ENCODE results near the gene CDC5L. TPM values are rescaled to one million over a fixed set of nuclear protein-coding genes. Genes with fewer than 3 reads are reported as not detected.

The CDC5L gene
- total RNA-seq, 4 donors from 2014 or later = 16.7 to 20.1 (median 17.3) TPM

DNA sequence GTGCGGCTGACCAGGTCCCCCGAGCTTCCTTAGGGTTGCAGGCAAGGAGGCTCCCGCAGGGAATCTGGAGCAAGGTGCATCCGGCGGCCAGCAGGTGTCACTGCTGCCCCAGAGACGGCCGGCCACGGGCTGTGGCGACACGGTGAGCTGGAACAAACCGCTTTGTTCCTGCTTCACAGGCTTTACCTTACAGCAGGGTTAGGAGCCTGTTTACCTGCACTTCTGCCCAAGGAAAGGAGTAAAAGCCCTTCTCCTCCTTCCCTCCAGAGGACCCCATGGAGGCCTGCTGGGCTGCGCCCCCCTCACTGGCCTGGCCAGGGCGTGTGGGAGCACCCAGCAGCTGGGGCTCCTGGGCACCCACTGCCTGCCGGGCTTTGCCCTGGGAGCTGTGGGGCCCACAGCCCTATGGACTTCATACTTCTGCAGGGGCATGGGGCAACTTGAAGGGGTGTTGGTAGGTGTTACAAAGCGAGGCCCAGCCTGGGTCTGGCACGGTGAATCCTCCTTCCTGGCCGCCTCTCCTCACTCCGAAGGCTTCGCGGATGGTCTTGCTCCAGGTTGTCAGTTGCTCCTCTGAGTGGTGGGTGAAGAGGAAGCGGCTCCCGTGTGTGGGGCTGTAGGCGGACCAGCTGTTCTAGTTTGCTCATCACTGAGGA lies 88.4 kb downstream of the CDC5L start:
- H3K27me3 ChIP-seq = no peaks in the 10 kb centered on the region
- WGBS, 2 donors = 46 to 52% methylated on average over 20 to 22 of the region's 23 CpGs
- no peak overlapping the region for H3K4me3 ChIP-seq
- TF ChIP-seq POLR2A (IDR thresholded peaks at IDR 0.05) (no peak), EP300 (IDR thresholded peaks at IDR 0.05) (peak in 1 of 2 donors; percentile 42)
- TF ChIP-seq, protein P1, sequence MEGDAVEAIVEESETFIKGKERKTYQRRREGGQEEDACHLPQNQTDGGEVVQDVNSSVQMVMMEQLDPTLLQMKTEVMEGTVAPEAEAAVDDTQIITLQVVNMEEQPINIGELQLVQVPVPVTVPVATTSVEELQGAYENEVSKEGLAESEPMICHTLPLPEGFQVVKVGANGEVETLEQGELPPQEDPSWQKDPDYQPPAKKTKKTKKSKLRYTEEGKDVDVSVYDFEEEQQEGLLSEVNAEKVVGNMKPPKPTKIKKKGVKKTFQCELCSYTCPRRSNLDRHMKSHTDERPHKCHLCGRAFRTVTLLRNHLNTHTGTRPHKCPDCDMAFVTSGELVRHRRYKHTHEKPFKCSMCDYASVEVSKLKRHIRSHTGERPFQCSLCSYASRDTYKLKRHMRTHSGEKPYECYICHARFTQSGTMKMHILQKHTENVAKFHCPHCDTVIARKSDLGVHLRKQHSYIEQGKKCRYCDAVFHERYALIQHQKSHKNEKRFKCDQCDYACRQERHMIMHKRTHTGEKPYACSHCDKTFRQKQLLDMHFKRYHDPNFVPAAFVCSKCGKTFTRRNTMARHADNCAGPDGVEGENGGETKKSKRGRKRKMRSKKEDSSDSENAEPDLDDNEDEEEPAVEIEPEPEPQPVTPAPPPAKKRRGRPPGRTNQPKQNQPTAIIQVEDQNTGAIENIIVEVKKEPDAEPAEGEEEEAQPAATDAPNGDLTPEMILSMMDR (IDR thresholded peaks at IDR 0.05) = peak; percentile 85 to 96 (median 91)
- H3K27ac ChIP-seq = peak overlapping the region in 1 of 4 donors; percentile 62
- H3K9me3 ChIP-seq = no peaks in the 10 kb centered on the region
- peaks cover 0 to 39% (median 2%) of the 10 kb centered on the region in 4 donors for H3K4me1 ChIP-seq
- DNase-seq (ENCODE audit: low spot score in 2 of 2) = peak; percentile 67 to 70
- H3K36me3 ChIP-seq = no peaks in the 10 kb centered on the region

DNA sequence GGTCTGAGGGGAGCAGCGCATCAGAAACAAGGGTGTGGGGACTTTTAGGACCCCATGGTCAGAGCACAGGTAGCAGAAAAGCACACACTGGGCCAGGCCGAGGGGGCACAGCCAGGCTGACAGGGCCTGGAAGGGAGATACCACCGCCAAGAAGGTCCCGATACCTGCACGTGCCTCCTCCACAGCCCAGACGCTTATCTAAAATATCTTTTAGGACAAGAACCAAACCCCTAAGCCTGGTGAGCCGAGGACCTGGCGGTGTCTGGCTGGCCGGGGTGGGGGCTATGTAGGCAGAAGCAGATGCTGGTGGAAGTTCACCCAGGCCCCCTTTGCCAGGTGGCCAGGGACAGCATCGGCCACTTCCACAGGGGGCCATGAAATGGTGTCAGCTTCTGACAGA lies 89.3 kb downstream of the CDC5L start:
- Histone ChIP-seq H3K4me1 (peaks cover 0 to 47% (median 3%) of the 10 kb centered on the region in 4 donors), H3K4me3 (no peak overlapping the region), H3K27me3 (no peaks in the 10 kb centered on the region), H3K36me3 (no peaks in the 10 kb centered on the region), H3K9me3 (no peaks in the 10 kb centered on the region), H3K27ac (no peak overlapping the region)
- TF ChIP-seq EP300 (IDR thresholded peaks at IDR 0.05) (no peak), POLR2A (IDR thresholded peaks at IDR 0.05) (no peak)
- TF ChIP-seq, protein P1 (IDR thresholded peaks at IDR 0.05) = no peak
- WGBS, 2 donors = 76 to 98% methylated on average over 7 to 10 of the region's 10 CpGs
- DNase-seq (ENCODE audit: low spot score in 2 of 2) = no peak

DNA sequence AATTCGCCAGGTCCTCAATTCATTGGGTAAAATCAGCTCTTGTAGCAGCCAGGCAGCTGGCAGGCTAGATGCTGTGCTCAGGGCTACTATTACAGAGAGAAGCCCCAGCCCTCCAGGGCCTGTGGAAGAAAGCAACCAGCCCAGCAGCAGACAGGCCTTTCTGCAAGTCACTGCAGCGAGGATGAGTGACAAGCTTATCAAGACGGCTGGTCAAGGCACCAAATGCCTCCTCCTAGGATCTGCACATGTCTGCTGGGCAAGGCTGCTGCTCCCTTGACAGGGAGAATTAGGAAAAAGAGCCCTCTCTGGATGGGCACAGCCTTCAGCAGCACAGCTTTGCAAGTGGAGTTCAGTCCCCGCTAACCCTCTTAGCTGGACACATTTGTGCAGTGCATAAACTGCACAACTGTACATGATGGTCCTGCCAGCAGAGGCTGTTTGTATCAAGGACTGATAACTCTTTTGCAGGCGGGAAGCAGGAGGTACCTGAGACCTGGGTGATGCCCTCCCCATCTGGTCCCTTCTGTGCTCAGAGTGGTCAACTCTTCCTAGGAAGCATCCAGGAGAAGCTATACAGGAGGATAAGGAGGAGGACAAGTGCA lies 89.9 kb downstream of the CDC5L start:
- Histone ChIP-seq H3K27me3 (no peaks in the 10 kb centered on the region), H3K4me1 (peaks cover 0 to 52% (median 3%) of the 10 kb centered on the region in 4 donors), H3K9me3 (no peaks in the 10 kb centered on the region), H3K27ac (no peak overlapping the region), H3K36me3 (no peaks in the 10 kb centered on the region), H3K4me3 (no peak overlapping the region)
- TF ChIP-seq, protein P1 (IDR thresholded peaks at IDR 0.05) = no peak
- TF ChIP-seq POLR2A (IDR thresholded peaks at IDR 0.05) = no peak
- no peak for TF ChIP-seq EP300 (IDR thresholded peaks at IDR 0.05)
- 97 to 98% methylated on average over 5 of the region's 5 CpGs for WGBS, 2 donors
- DNase-seq (ENCODE audit: low spot score in 2 of 2) = no peak

DNA sequence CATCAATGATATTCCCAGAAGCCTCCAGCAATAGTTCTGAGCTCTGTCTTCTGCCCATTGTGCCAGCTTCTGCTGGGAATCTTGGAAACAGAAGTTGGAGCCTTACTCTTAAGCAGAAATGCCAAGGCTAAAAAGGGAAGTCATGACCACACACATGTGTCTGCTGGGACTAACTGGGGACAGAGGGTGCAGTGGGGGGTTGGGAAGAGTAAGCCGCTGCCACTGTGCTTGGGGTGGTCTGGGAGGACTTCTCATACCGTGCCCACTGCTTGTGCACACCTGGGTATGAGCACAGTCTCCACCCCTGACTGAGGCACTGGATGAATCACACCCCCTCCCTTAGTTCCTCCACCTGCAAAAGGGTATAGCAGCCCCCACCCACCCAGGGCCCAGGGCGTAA lies 90.7 kb downstream of the CDC5L start:
- DNase-seq (ENCODE audit: low spot score in 2 of 2) = no peak
- H3K9me3 ChIP-seq = no peaks in the 10 kb centered on the region
- H3K36me3 ChIP-seq = no peaks in the 10 kb centered on the region
- WGBS, 2 donors = 59 to 71% methylated on average over 3 of the region's 3 CpGs
- peaks cover 0 to 52% (median 3%) of the 10 kb centered on the region in 4 donors for H3K4me1 ChIP-seq
- TF ChIP-seq POLR2A (IDR thresholded peaks at IDR 0.05) (no peak), EP300 (IDR thresholded peaks at IDR 0.05) (no peak)
- TF ChIP-seq, protein P1 (IDR thresholded peaks at IDR 0.05) = no peak
- no peak overlapping the region for H3K4me3 ChIP-seq
- no peak overlapping the region for H3K27ac ChIP-seq
- no peaks in the 10 kb centered on the region for H3K27me3 ChIP-seq

DNA sequence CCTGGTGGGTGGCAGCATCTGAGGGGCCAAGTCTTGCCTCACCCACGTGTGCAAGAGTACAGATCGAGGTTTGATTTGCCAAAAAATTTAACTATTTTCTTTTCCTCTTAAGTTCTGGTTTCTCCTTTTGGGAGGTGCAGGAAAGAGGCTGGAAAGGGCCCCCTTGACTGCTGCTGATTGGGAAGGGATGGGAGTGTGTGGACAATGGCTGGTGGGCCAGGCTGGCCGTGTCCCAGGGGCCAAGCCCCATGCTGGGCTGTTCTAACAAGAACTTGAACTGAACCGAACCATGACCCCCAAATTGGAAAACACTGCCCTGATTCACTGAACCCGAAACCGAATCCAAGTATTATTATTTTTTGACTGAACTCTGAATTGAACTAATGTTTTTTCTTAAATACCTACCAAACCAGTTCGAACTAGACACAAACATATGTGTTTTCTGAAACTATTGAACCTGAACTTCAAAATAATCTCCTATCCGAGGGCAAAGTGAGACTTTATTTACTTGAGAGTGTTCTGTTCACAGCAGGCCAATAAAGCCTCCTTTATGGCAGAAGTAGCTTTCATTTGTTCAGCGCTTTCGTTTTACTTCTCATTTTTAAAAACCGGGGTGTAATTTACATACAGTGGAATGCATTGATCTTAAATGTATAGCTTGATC lies 91.2 kb downstream of the CDC5L start:
- TF ChIP-seq, protein P1 (IDR thresholded peaks at IDR 0.05) = no peak
- no peak for TF ChIP-seq POLR2A (IDR thresholded peaks at IDR 0.05)
- no peak for TF ChIP-seq EP300 (IDR thresholded peaks at IDR 0.05)
- Histone ChIP-seq H3K4me3 (no peak overlapping the region), H3K4me1 (peaks cover 0 to 52% (median 3%) of the 10 kb centered on the region in 4 donors), H3K9me3 (no peaks in the 10 kb centered on the region), H3K36me3 (no peaks in the 10 kb centered on the region), H3K27ac (peak overlapping the region in 1 of 4 donors; percentile 46), H3K27me3 (no peaks in the 10 kb centered on the region)
- 31 to 46% methylated on average over 11 of the region's 11 CpGs for WGBS, 2 donors
- no peak for DNase-seq (ENCODE audit: low spot score in 2 of 2)

Data from tibial nerve (tissue), 4 donors.